HG02840 (cell line): ENCODE results near the gene SLC11A1.

Source experiments
- ATAC-seq: cut with Tn5 transposase; IDR thresholded peaks from one replicate; pipeline ENCODE4 v1.9.1; 2021; ENCODE audit warnings: mild to moderate bottlenecking, moderate library complexity, moderate number of reproducible peaks; ENCODE audit not compliant: unreplicated experiment, low FRiP score

SLC11A1 gene

GRCh38 chr2:218364196-218364595 is 17.9 kb upstream of the SLC11A1 start:
- ATAC-seq = no peak

- no peak for ATAC-seq
These were observed 15.3 kb upstream of the SLC11A1 start for GRCh38 chr2:218366621-218367414.

GRCh38 chr2:218367415-218368149 is 14.5 kb upstream of the SLC11A1 start:
- peak; percentile 82 for ATAC-seq

DNA sequence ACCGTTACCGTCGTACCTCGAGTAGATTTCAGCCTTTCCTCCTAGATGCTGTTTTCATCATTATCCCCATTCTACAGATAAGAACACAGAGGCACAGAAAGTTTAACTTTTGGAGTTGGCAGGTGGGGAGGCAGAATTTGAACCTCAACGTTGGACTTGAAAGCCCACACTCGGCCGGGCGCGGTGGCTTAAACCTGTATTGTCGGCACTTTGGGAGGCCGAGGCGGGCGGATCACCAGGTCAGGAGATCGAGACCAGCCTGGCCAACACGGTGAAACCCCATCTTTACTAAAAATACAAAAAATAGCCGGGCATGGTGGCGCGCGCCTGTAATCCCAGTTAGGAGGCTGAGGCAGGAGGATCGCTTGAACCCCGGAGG is 13.9 kb upstream of the SLC11A1 start:
- no peak for ATAC-seq

DNA sequence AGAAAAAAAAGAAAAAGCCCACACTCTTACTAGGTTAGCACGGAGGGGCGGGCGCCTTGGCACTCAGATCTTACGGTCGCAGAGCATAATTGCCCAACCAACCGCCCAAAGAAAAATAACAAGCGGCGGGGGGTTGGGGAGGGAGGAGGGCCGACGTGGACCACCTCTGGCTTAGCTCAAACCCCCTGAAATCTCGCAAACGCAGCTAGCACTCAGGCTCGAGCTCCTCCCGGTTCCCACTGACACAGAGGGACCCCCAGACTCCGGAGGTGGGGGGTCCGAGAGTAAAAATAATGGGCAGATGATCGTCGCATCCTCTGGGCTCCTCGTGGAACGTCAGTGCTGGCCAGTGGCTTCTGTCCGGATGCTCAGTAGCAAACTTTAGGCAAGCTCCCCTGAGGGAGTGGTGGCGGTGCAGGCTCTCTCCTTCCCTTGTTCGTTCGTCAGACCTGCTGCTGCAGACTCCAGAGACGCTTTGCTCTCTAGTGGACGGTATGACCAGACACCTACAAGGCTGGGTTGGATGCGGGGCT is 13.4 kb upstream of the SLC11A1 start:
- no peak for ATAC-seq

- ATAC-seq = no peak
These were observed 12.7 kb upstream of the SLC11A1 start for GRCh38 chr2:218369330-218369729.

DNA sequence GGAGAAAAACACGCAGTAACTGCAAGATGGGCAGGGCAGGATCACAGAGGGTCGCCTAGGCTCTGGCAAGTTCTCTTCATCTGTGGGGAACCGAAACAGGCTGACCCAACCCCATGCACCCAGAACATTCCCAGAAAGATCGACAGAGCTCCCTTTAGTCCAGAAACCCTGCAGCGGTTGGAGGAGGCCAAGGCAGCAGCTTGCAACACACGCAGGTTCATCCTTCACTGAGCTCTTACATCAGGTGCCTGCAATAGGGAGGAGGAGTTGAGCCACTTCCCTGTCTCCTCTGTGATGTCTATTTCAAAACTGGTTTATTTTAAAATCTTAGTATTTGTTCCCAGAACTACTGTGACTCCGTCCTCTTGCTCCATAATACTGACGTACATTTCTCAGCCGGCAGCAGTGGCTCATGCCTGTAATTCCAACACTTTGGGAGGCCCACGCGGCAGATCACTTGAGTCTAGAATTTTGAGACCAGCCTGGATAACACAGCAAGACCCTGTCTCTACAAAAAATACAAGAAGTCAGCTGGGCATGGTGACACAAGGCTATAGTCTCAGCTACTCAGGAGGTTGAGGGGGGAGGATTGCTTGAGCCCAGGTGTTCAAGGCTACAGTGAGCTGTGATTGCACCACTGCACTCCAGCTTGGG is 11.5 kb upstream of the SLC11A1 start:
- no peak for ATAC-seq

- ATAC-seq = no peak
These were observed 10.1 kb upstream of the SLC11A1 start for GRCh38 chr2:218371983-218372350.

DNA sequence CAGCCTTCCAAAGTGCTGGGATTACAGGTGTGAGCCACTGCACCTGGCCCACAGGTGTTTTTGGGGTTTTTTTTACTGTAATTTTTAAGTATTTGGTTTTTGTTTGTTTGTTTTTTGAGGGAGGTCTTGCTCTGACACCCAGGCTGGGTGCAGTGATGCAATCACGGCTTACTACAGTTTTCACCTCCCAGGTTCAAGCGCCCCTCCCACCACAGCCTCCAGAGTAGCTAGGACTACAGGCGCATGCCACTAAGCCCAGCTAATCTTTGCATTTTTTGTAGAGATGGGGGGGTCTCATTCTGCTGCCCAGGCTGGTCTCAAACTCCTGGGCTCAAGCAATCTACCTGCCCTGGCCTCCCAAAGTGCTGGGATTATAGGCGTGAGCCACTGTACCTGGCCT is 7.3 kb upstream of the SLC11A1 start:
- ATAC-seq = no peak

DNA sequence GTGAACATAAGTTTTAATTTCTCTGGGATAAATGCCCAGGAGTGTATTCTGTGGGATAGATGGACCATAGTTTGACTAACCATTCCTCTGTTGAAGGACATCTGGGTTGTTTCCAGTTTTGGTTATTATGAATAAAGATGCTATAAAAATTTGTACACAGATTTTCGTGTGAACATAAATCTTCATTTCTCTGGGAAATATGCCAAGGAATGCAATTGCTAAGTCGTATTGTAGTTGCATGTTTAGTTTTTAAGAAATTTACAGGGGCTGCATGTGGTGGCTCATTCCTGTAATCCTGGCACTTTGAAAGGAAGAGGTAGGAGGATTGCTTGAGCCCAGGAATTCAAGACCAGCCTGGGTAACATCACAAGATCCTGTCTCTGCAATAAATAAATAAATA is 6.9 kb upstream of the SLC11A1 start:
- no peak for ATAC-seq

DNA sequence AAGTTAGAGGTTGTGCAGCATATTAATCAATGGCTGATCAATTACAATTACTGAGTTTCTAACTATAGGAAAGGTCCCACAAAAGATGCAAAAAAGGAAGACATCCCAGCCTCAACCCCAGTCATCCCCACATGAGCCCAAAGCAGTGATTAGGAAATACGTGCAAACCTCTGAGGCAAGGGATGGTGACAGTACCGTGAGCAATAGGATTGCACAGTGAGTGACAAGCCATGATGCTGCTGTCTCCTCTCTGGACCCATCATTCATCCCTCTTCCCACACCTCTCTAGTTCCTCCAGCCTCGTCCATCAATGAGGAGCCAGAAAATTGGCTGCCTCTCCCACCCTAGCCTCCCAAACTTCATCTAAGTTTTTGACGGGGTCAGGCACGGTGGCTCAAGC is 4.0 kb upstream of the SLC11A1 start:
- no peak for ATAC-seq

- no peak for ATAC-seq
These were observed 712 bp downstream of the SLC11A1 start for GRCh38 chr2:218382785-218383184.

GRCh38 chr2:218383892-218384519 is 1.9 kb downstream of the SLC11A1 start:
- ATAC-seq = no peak

DNA sequence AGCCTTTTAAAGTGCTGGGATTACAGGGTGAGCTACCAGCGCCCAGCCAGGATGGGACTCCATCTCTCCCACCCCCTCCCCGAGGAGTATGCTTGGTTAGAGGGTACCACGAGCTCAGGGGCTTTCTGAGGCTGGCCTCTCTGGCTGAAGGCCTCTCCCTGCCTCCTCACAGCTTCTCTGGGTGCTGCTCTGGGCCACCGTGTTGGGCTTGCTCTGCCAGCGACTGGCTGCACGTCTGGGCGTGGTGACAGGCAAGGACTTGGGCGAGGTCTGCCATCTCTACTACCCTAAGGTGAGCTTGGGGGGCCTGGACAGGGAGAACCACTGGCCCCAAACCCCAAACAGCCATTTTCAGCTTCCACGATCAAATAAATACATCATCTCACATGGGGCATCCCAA is 2.9 kb downstream of the SLC11A1 start:
- no peak for ATAC-seq

- ATAC-seq = no peak
These were observed 4.7 kb downstream of the SLC11A1 start for GRCh38 chr2:218386505-218387368.

DNA sequence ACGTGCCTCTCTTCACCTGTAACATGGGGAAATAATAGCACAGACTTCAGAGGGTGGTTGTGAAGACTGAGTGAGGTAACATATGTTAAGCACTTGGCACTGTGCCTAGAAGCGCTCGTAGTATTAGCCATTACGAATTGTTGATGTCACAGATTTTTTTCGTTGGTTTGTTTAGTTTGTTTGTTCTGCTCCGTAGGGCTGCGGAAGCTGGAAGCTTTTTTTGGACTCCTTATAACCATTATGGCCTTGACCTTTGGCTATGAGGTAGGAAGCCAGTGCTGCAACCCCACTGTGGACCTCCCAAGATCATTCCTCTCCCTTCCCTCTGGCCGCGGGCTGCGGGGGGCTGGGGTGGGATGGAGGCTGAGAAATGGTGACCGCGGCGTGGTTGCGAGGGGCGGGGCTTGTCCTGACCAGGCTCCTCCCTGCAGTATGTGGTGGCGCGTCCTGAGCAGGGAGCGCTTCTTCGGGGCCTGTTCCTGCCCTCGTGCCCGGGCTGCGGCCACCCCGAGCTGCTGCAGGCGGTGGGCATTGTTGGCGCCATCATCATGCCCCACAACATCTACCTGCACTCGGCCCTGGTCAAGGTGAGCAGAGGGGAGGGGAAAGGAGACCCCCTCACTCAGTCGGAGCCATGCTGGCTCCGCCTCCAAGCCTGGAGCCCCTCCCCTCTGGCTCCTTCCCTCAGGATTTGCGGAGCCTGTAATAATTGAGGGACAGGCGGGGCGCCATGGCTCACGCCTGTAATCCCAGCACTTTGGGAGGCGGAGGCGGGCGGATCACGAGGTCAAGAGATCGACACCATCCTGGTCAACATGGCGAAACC is 5.5 kb downstream of the SLC11A1 start:
- ATAC-seq = no peak

GRCh38 chr2:218389333-218390150 is 7.5 kb downstream of the SLC11A1 start:
- no peak for ATAC-seq

GRCh38 chr2:218391202-218391601 is 9.1 kb downstream of the SLC11A1 start:
- ATAC-seq = no peak
